Duodenal mucosa (tissue), 2 donors: ENCODE results near the gene ARL16.
A peak's percentile ranks its signal among the peaks of the same experiment; 100 is the strongest.

Source experiments
- H3K27ac ChIP-seq: one replicate; pipeline ENCODE4 v1.7.0; 2013; ENCODE audit warnings: low read depth, low read length
- H3K27me3 ChIP-seq, 2 donors: one replicate each; pipeline ENCODE4 v1.7.0; 2013; ENCODE audit warnings: low read length in 2 of 2, control low read depth in 1 of 2; ENCODE audit not compliant: insufficient read depth in 2 of 2, control insufficient read depth in 1 of 2
- H3K36me3 ChIP-seq, 2 donors: one replicate each; pipeline ENCODE4 v1.7.0; 2013; ENCODE audit warnings: low read length in 2 of 2, control low read depth in 1 of 2; ENCODE audit not compliant: insufficient read depth in 2 of 2, control insufficient read depth in 1 of 2
- H3K4me1 ChIP-seq, 2 donors: one replicate each; pipeline ENCODE4 v1.7.0; 2013; ENCODE audit warnings: low read length in 2 of 2, control low read depth in 1 of 2; ENCODE audit not compliant: insufficient read depth in 2 of 2, control insufficient read depth in 1 of 2
- H3K4me3 ChIP-seq, 2 donors: one replicate each; pipeline ENCODE4 v1.7.0; 2013; ENCODE audit warnings: low read length in 2 of 2, low read depth in 1 of 2
- H3K9ac ChIP-seq, 2 donors: one replicate each; pipeline ENCODE4 v1.7.0; 2013; ENCODE audit warnings: low read length in 2 of 2, low read depth in 1 of 2
- H3K9me3 ChIP-seq, 2 donors: one replicate each; pipeline ENCODE4 v1.7.0; 2013; ENCODE audit warnings: low read length in 2 of 2, control low read depth in 1 of 2; ENCODE audit not compliant: control insufficient read depth in 1 of 2

The ARL16 gene

DNA sequence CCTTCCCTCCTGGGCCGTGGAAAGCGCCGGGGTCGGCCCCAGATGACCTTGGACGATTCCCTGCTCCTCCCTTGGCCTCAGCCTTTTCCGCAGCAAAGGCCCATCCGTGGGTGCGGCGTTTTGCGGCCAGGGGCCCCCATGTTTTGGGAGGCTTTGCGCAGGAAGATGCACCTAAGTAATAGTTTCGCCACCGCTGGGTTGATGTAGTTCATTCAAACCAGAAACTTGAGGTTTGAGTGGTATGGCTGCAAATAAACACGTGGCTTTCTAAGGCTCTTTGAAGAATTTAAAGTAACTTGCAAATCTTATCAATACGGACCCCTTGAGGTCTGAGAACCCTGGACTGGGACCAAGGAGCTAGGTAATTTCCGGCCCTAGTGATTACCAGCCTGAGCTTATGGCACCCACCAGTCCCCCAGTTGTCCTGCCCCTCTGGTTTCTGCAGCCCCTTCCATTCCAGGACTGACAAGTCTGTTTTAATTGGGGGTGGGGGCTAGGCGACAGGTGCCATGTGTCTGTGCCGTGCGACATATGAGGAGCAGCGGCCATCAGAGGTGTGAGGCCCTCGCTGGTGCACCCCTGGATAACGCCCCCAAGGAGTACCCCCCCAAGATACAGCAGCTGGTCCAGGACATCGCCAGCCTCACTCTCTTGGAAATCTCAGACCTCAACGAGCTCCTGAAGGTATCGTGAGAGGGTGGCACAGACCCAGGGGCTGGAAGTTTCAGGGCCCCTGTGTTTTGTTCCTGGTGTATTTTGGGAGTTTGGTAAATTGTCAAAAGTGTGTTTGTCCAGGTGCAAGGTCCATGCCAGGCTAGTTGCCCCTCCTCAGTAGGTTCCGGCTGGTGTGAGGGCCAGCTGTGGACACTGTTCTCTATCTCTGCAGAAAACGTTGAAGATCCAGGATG is 20.4 kb upstream of the ARL16 start:
- Histone ChIP-seq H3K27me3 (no peaks in the 10 kb centered on the region), H3K36me3 (peaks cover 14 to 59% of the 10 kb centered on the region in 2 donors), H3K4me3 (peak overlapping the region; percentile 92 to 97)

DNA sequence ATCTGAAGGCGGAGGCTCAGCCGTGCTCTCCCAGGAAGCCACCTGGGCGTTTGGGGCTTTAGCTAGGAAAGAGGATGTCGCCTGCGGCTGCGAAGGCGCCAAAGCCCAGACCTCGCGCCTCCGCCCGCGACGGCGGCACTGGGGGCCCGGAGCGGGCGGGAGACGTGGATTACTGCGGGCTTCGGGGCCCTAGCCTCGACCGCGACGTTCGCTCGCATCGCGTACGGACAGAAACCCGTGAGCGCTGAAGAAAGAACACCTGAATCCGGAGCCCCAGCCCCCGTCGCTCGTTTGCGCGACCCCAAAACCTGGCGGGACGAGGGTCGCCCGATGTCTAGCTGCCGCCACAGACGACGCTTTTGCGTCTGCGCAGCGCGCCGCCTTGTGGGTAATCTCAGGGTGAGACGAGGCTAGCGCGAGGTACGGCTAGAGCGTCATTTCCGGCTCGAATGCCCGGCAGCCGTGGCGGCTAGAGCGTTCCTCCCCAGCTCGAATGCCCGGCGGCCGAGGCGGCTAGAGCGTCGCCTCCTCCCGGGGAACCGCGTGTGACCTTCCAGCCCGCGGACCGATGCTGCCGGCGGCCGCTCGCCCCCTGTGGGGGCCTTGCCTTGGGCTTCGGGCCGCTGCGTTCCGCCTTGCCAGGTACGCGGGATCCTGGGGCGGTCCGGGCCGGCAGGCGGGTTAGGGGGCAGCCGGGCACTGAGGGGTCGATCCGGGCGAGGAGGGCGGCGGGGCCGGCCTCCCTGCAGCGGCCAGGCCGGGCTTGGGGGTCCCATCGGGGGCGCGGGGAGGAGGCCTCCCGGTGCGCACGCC is 19.5 kb upstream of the ARL16 start, which contains the start of gene MRPL12:
Gene MRPL12, plus strand, starts transcription at position 434 of the 813 bp plus-strand sequence. Its CDS starts 135 bp downstream, at position 569.
- peak within 1 kb of the TSS; percentile 92 to 97 for H3K4me3 ChIP-seq
- H3K4me1 ChIP-seq = peaks cover 26 to 34% of the 10 kb centered on the region in 2 donors
- H3K36me3 ChIP-seq = peaks cover 20 to 61% of the 10 kb centered on the region in 2 donors
- peak within 1 kb of the TSS; percentile 89 for H3K27ac ChIP-seq
- peak within 1 kb of the TSS; percentile 96 to 99 for H3K9ac ChIP-seq
- H3K27me3 ChIP-seq = no peaks in the 10 kb centered on the region
- no peaks in the 10 kb centered on the region for H3K9me3 ChIP-seq

More for the DNA sequence above, 20.4 kb upstream of the ARL16 start:
- Histone ChIP-seq H3K4me1 (peaks cover 26 to 34% of the 10 kb centered on the region in 2 donors), H3K9ac (peak overlapping the region; percentile 96 to 99), H3K9me3 (no peaks in the 10 kb centered on the region), H3K27ac (peak overlapping the region; percentile 89)

DNA sequence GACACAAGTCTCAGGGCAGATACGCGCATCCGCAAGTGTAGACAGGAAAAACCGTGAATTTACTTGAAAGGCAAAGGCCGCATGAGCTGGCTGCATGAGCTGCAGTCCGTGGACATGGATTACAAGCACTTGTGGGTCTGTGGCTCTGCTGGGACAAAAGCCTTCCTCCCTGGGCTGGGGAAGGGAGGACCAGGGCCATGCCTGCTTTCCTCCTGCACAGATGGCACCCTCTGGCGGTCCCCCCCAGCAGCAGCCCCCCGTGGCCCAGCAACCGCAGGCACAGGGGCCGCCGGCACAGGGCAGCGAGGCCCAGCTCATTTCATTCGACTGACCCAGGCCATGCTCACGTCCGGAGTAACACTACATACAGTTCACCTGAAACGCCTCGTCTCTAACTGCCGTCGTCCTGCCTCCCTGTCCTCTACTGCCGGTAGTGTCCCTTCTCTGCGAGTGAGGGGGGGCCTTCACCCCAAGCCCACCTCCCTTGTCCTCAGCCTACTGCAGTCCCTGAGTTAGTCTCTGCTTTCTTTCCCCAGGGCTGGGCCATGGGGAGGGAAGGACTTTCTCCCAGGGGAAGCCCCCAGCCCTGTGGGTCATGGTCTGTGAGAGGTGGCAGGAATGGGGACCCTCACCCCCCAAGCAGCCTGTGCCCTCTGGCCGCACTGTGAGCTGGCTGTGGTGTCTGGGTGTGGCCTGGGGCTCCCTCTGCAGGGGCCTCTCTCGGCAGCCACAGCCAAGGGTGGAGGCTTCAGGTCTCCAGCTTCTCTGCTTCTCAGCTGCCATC is 17.9 kb upstream of the ARL16 start:
- peak overlapping the region; percentile 96 to 99 for H3K9ac ChIP-seq
- H3K4me1 ChIP-seq = peaks cover 26 to 34% of the 10 kb centered on the region in 2 donors
- peak overlapping the region; percentile 92 to 97 for H3K4me3 ChIP-seq
- H3K9me3 ChIP-seq = no peaks in the 10 kb centered on the region
- H3K36me3 ChIP-seq = peaks cover 24 to 61% of the 10 kb centered on the region in 2 donors
- H3K27me3 ChIP-seq = no peaks in the 10 kb centered on the region
- H3K27ac ChIP-seq = no peak overlapping the region

DNA sequence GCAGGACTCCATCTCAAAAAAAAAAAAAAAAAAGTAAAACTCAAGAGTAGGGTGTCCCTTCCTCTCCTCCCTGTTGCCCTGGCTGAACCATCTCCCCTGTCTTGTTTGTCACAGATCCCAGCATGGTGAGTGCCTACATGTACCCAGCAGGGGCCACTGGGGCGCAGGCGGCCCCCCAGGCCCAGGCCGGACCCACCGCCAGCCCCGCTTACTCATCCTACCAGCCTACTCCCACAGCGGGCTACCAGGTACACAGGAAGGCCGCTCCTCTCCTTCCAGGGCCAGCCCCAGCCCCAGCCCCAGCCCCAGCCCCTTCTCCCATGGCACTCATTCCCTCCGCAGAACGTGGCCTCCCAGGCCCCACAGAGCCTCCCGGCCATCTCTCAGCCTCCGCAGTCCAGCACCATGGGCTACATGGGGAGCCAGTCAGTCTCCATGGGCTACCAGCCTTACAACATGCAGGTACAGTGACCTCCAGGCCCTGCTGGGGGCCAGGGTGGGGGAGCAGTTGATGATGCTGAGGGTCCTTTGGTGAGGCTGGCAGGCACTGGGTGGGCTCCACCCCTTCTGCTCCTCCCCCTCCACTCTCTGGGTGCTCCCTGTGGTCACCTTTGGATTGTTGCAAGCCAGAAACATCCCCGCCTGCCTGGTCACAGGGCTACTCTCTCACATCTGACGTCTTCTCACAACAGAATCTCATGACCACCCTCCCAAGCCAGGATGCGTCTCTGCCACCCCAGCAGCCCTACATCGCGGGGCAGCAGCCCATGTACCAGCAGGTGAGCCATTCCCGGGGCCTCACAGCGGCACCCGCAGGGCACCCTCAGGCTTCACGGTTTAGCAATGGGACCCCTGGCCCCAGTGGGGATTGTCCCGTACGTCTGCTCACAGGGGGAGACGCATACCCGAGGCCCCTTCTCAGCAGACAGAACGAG is 17.0 kb upstream of the ARL16 start:
- Histone ChIP-seq H3K27me3 (no peaks in the 10 kb centered on the region), H3K27ac (no peak overlapping the region), H3K4me3 (peak overlapping the region; percentile 92 to 97), H3K4me1 (peaks cover 26 to 34% of the 10 kb centered on the region in 2 donors), H3K36me3 (peaks cover 25 to 62% of the 10 kb centered on the region in 2 donors), H3K9me3 (no peaks in the 10 kb centered on the region), H3K9ac (peak overlapping the region in 1 of 2 donors; percentile 18)

DNA sequence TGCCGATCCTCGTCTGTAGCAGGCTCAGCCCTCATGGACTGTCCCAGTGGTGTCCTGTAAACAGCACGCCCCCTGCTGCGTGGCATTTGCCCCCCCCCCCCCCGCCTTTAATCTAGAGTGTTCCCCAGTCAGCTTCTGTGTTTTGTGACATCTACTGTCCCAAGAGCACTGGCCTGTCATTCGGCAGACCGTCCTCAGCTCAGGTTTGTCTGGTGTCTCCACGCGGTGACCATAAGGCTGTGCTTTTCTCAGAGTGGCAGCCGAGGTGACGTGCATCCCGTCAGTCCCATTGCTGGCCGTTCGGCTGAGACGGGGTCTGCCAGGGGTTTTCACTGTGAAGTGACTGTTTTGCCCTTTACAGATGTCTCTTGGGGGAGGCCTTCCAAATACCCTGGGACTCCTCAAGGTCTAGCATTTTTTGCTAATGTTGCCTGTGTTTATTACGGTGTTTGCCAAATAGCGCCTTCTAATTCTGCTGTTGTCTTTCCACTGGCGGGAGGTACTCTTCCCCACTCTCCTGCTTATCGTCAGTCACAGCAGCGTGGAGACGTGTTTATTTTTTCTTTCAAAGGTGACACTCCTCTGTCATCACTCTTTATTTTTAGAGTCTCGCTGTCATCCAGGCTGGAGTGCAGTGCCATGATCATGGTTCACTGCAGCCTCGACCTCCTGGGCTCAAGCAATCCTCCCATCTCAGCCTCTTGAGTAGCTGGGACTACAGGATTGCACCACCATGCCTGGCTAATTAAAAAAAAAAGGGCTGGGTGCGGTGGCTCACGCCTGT is 13.9 kb upstream of the ARL16 start:
- H3K27ac ChIP-seq = no peak overlapping the region

DNA sequence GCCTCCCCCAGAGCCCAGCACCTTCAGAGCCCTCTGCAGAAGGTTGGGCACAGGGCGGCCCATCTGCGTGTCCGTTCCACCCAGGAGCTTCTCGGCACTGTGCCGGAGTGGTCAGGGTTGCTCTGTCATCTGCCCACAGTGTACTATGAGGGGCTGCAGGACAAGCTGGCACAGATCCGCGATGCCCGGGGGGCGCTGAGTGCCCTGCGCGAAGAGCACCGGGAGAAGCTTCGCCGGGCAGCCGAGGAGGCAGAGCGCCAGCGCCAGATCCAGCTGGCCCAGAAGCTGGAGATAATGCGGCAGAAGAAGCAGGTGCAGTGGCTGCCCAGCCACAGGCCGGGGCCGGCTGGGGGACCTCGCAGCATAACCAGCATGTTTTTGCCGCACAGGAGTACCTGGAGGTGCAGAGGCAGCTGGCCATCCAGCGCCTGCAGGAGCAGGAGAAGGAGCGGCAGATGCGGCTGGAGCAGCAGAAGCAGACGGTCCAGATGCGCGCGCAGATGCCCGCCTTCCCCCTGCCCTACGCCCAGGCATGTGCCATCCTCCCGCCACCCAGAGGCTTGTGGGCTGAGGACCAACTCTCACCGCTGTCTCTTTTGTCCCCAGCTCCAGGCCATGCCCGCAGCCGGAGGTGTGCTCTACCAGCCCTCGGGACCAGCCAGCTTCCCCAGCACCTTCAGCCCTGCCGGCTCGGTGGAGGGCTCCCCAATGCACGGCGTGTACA is 12.8 kb upstream of the ARL16 start:
- Histone ChIP-seq H3K36me3 (peaks cover 46 to 86% of the 10 kb centered on the region in 2 donors), H3K27ac (no peak overlapping the region)

More for the DNA sequence above, 13.9 kb upstream of the ARL16 start:
- no peak overlapping the region for H3K9ac ChIP-seq
- H3K36me3 ChIP-seq = peaks cover 46 to 81% of the 10 kb centered on the region in 2 donors
- no peaks in the 10 kb centered on the region for H3K27me3 ChIP-seq
- H3K4me3 ChIP-seq = no peak overlapping the region
- H3K9me3 ChIP-seq = no peaks in the 10 kb centered on the region
- H3K4me1 ChIP-seq = peaks cover 15 to 19% of the 10 kb centered on the region in 2 donors

DNA sequence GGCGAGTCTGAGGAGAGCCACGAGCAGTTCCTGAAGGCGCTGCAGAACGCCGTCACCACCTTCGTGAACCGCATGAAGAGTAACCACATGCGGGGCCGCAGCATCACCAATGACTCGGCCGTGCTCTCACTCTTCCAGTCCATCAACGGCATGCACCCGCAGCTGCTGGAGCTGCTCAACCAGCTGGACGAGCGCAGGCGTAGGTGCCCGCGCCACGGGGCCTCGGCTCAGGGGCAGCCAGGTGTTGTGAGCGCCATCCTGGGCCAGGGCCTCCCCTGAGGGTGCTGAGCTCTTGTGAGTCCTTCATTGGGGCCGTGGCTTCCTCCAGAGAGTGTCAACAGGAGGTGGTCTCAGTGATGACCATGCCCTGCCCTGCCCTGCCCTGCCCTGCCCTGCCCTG is 12.2 kb upstream of the ARL16 start:
- peaks cover 46 to 86% of the 10 kb centered on the region in 2 donors for H3K36me3 ChIP-seq
- no peak overlapping the region for H3K27ac ChIP-seq
- H3K4me1 ChIP-seq = peaks cover 2% of the 10 kb centered on the region in 2 donors
- no peak overlapping the region for H3K9ac ChIP-seq
- no peaks in the 10 kb centered on the region for H3K27me3 ChIP-seq
- H3K4me3 ChIP-seq = no peak overlapping the region
- no peaks in the 10 kb centered on the region for H3K9me3 ChIP-seq

More for the DNA sequence above, 12.8 kb upstream of the ARL16 start:
- no peak overlapping the region for H3K9ac ChIP-seq
- no peak overlapping the region for H3K4me3 ChIP-seq
- H3K4me1 ChIP-seq = peaks cover 8% of the 10 kb centered on the region in 2 donors
- H3K27me3 ChIP-seq = no peaks in the 10 kb centered on the region
- no peaks in the 10 kb centered on the region for H3K9me3 ChIP-seq

DNA sequence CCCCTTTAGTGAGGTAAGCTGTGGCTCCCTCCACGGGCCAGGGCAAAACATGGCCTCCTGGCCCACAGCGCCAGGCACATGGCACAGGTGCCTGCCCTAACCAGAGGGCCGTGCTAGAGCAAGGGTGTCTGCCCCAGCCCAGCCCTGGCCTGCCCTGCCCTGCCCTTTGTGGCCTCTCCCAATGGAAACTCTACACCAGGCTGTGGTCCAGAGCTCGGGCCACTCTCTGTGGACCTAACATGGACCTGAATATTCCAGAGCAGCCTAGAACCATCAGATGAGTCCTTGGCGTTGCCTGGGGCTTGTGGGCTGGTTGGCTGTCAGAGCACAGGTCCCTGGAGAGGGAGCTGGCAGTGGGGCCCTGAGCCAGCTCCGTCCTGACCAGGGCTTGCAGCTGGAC is 11.6 kb upstream of the ARL16 start:
- Histone ChIP-seq H3K27ac (no peak overlapping the region), H3K4me3 (no peak overlapping the region), H3K9me3 (no peaks in the 10 kb centered on the region), H3K4me1 (no peaks in the 10 kb centered on the region), H3K27me3 (no peaks in the 10 kb centered on the region), H3K9ac (no peak overlapping the region), H3K36me3 (peaks cover 50 to 89% of the 10 kb centered on the region in 2 donors)
